ENCODE measurements around the gene PUS7. TPM values are rescaled to one million over a fixed set of nuclear protein-coding genes. Genes with fewer than 3 reads are reported as not detected.

Gene PUS7
- total and polyA plus RNA-seq, 2 donors from 2014 or later: 2.6 to 10.6 TPM

DNA sequence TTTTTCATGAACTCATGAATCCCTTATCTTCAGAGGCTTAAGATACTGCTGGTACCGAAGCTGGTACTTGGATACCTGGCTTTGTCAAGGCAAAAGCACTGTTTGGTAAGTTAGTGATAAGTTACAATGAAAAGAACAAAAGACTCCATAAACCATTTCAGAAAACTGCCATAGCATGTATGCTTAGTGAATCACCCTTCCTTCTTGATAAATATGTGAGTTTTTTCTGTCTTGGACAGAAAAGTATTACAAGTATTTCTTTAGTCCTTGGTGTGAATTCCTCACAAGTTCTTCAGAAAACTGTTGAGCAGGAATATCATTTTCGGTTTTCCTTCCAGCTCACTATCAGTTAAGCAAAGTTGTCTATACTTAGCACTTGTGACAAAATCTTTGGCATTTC lies 25.6 kb downstream of the PUS7 start:
- H3K9me3 ChIP-seq (ENCODE audit: control insufficient read depth in 2 of 3, insufficient read depth in 1 of 3, low read length in 3 of 3): no peaks in the 10 kb centered on the region
- no peak overlapping the region for H3K27ac ChIP-seq (ENCODE audit: low read depth in 2 of 2, low read length in 2 of 2)
- no peak for FAIRE-seq
- DNase-seq: no peak
- H3K4me3 ChIP-seq (ENCODE audit: low read length in 3 of 3): no peak overlapping the region
- peaks cover 0 to 4% (median 0%) of the 10 kb centered on the region in 3 donors for H3K36me3 ChIP-seq (ENCODE audit: control insufficient read depth in 2 of 3, insufficient read depth in 3 of 3, low read length in 3 of 3)
- TF ChIP-seq CTCF (IDR thresholded peaks at IDR 0.05; ENCODE audit: borderline replicate concordance, extremely low read depth, insufficient read depth): no peak
- H3K9ac ChIP-seq (ENCODE audit: low read length in 3 of 3): no peak overlapping the region
- H3K27me3 ChIP-seq (ENCODE audit: control insufficient read depth, insufficient read depth, low read length): no peaks in the 10 kb centered on the region
- H3K4me1 ChIP-seq (ENCODE audit: control insufficient read depth in 2 of 3, insufficient read depth in 2 of 3, low read depth in 1 of 3, low read length in 3 of 3): no peaks in the 10 kb centered on the region
- intact Hi-C loops (cut with DNase I): no loop called here

- H3K9ac ChIP-seq (ENCODE audit: low read length in 3 of 3): no peak overlapping the region
- no peak overlapping the region for H3K27ac ChIP-seq (ENCODE audit: low read depth in 2 of 2, low read length in 2 of 2)
- no peak overlapping the region for H3K4me3 ChIP-seq (ENCODE audit: low read length in 3 of 3)
- no peaks in the 10 kb centered on the region for H3K27me3 ChIP-seq (ENCODE audit: control insufficient read depth, insufficient read depth, low read length)
- DNase-seq (peak in 2 of 5 donors; percentile 14 to 24), FAIRE-seq (no peak)
- H3K9me3 ChIP-seq (ENCODE audit: control insufficient read depth in 2 of 3, insufficient read depth in 1 of 3, low read length in 3 of 3): no peaks in the 10 kb centered on the region
- H3K4me1 ChIP-seq (ENCODE audit: control insufficient read depth in 2 of 3, insufficient read depth in 2 of 3, low read depth in 1 of 3, low read length in 3 of 3): no peaks in the 10 kb centered on the region
- no peak for TF ChIP-seq CTCF (IDR thresholded peaks at IDR 0.05; ENCODE audit: borderline replicate concordance, extremely low read depth, insufficient read depth)
- intact Hi-C loops (cut with DNase I): no loop called here
- H3K36me3 ChIP-seq (ENCODE audit: control insufficient read depth in 2 of 3, insufficient read depth in 3 of 3, low read length in 3 of 3): no peaks in the 10 kb centered on the region
These were observed 28.2 kb downstream of the PUS7 start for GRCh38 chr7:105493923-105494315.

- Histone ChIP-seq H3K9ac (ENCODE audit: low read length in 3 of 3) (no peak overlapping the region), H3K36me3 (ENCODE audit: control insufficient read depth in 2 of 3, insufficient read depth in 3 of 3, low read length in 3 of 3) (no peaks in the 10 kb centered on the region), H3K4me1 (ENCODE audit: control insufficient read depth in 2 of 3, insufficient read depth in 2 of 3, low read depth in 1 of 3, low read length in 3 of 3) (no peaks in the 10 kb centered on the region), H3K27ac (ENCODE audit: low read depth in 2 of 2, low read length in 2 of 2) (no peak overlapping the region), H3K27me3 (ENCODE audit: control insufficient read depth, insufficient read depth, low read length) (no peaks in the 10 kb centered on the region), H3K4me3 (ENCODE audit: low read length in 3 of 3) (no peak overlapping the region), H3K9me3 (ENCODE audit: control insufficient read depth in 2 of 3, insufficient read depth in 1 of 3, low read length in 3 of 3) (no peaks in the 10 kb centered on the region)
- FAIRE-seq (no peak), DNase-seq (no peak)
- no peak for TF ChIP-seq CTCF (IDR thresholded peaks at IDR 0.05; ENCODE audit: borderline replicate concordance, extremely low read depth, insufficient read depth)
- intact Hi-C loops (cut with DNase I): no loop called here
These were observed 28.7 kb downstream of the PUS7 start for GRCh38 chr7:105493196-105493922.

DNA sequence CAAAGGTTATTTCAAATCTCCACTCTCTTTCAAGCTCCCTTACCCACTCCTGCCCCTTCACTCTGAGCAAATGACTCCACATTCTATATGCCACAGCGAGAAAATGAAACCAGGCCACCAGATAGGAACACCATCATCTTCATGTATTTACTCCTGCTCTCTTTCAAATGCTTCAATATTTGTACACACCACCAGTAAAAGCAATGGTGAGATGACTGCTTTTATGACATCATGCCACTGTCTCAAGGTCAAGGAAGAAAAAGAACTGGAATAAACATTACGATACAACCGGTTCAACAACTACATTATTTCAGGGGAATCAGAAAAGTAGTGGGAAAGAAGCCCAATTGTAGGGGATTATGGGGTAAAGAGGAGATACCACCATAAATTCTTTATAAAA lies 32.7 kb downstream of the PUS7 start:
- FAIRE-seq (no peak), DNase-seq (no peak)
- H3K4me1 ChIP-seq (ENCODE audit: control insufficient read depth in 2 of 3, insufficient read depth in 2 of 3, low read depth in 1 of 3, low read length in 3 of 3): no peaks in the 10 kb centered on the region

More for the DNA sequence above, 32.7 kb downstream of the PUS7 start:
- no peaks in the 10 kb centered on the region for H3K9me3 ChIP-seq (ENCODE audit: control insufficient read depth in 2 of 3, insufficient read depth in 1 of 3, low read length in 3 of 3)
- H3K9ac ChIP-seq (ENCODE audit: low read length in 3 of 3): no peak overlapping the region
- no peaks in the 10 kb centered on the region for H3K36me3 ChIP-seq (ENCODE audit: control insufficient read depth in 2 of 3, insufficient read depth in 3 of 3, low read length in 3 of 3)
- intact Hi-C loops (cut with DNase I): no loop called here
- no peak overlapping the region for H3K27ac ChIP-seq (ENCODE audit: low read depth in 2 of 2, low read length in 2 of 2)
- TF ChIP-seq CTCF (IDR thresholded peaks at IDR 0.05; ENCODE audit: borderline replicate concordance, extremely low read depth, insufficient read depth): no peak
- no peak overlapping the region for H3K4me3 ChIP-seq (ENCODE audit: low read length in 3 of 3)
- H3K27me3 ChIP-seq (ENCODE audit: control insufficient read depth, insufficient read depth, low read length): no peaks in the 10 kb centered on the region

Measured in kidney (tissue), 14 donors.